Measurements from ENCODE around the gene ARMC5.
A peak's percentile ranks its signal among the peaks of the same experiment; 100 is the strongest.
"Not testable (repeated sequence)": the region's sequence is repeated elsewhere in the genome, so short reads cannot be mapped to it uniquely, and the experiment has no call there.

Gene ARMC5

GRCh38 chr16:31458844-31459686 is at the start of gene ARMC5:
TSS of gene ARMC5 (plus strand) at chr16:31459501. CDS start at chr16:31459525, 24 bp downstream.
- H3K27me3 ChIP-seq (ENCODE audit: control insufficient read depth, insufficient read depth, low read length), result no peaks in the 10 kb centered on the region
- peaks cover 10% of the 10 kb centered on the region for H3K36me3 ChIP-seq (ENCODE audit: control insufficient read depth, insufficient read depth, low read length)
- H3K9ac ChIP-seq (ENCODE audit: low read length), result peak within 1 kb of the TSS; percentile 95
- H3K27ac ChIP-seq (ENCODE audit: low read depth, low read length), result peak within 1 kb of the TSS; percentile 99
- peak within 1 kb of the TSS; percentile 80 for H3K4me3 ChIP-seq (ENCODE audit: low read depth, low read length)
- peaks cover 22% of the 10 kb centered on the region; the same call in 1 of the 2 replicates for H3K4me1 ChIP-seq (ENCODE audit: control insufficient read depth, insufficient read depth, low read length)
- no peaks in the 10 kb centered on the region for H3K9me3 ChIP-seq (ENCODE audit: control insufficient read depth, insufficient read depth, low read depth, low read length)

- Histone ChIP-seq H3K27me3 (ENCODE audit: control insufficient read depth, insufficient read depth, low read length) (peaks cover 3% of the 10 kb centered on the region; the same call in 1 of the 2 replicates), H3K9ac (ENCODE audit: low read length) (no peak overlapping the region), H3K27ac (ENCODE audit: low read depth, low read length) (no peak overlapping the region)
Observed at GRCh38 chr16:31410082-31410481, 49.2 kb upstream of the ARMC5 start.

GRCh38 chr16:31411024-31411844 is 48.1 kb upstream of the ARMC5 start:
- no peaks in the 10 kb centered on the region for H3K36me3 ChIP-seq (ENCODE audit: control insufficient read depth, insufficient read depth, low read length)
- no peak overlapping the region for H3K9ac ChIP-seq (ENCODE audit: low read length)
- no peak overlapping the region for H3K27ac ChIP-seq (ENCODE audit: low read depth, low read length)
- no peaks in the 10 kb centered on the region for H3K4me1 ChIP-seq (ENCODE audit: control insufficient read depth, insufficient read depth, low read length)
- H3K27me3 ChIP-seq (ENCODE audit: control insufficient read depth, insufficient read depth, low read length), result peaks cover 13% of the 10 kb centered on the region; the same call in 1 of the 2 replicates
- no peak overlapping the region for H3K4me3 ChIP-seq (ENCODE audit: low read depth, low read length)
- H3K9me3 ChIP-seq (ENCODE audit: control insufficient read depth, insufficient read depth, low read depth, low read length), result no peaks in the 10 kb centered on the region

More at GRCh38 chr16:31410082-31410481, 49.2 kb upstream of the ARMC5 start:
- Histone ChIP-seq H3K36me3 (ENCODE audit: control insufficient read depth, insufficient read depth, low read length) (no peaks in the 10 kb centered on the region), H3K4me1 (ENCODE audit: control insufficient read depth, insufficient read depth, low read length) (no peaks in the 10 kb centered on the region), H3K9me3 (ENCODE audit: control insufficient read depth, insufficient read depth, low read depth, low read length) (no peaks in the 10 kb centered on the region), H3K4me3 (ENCODE audit: low read depth, low read length) (no peak overlapping the region)

GRCh38 chr16:31412750-31413149 is 46.6 kb upstream of the ARMC5 start:
- no peak overlapping the region for H3K4me3 ChIP-seq (ENCODE audit: low read depth, low read length)
- H3K36me3 ChIP-seq (ENCODE audit: control insufficient read depth, insufficient read depth, low read length), result no peaks in the 10 kb centered on the region
- no peak overlapping the region for H3K9ac ChIP-seq (ENCODE audit: low read length)
- no peaks in the 10 kb centered on the region for H3K4me1 ChIP-seq (ENCODE audit: control insufficient read depth, insufficient read depth, low read length)
- no peaks in the 10 kb centered on the region for H3K9me3 ChIP-seq (ENCODE audit: control insufficient read depth, insufficient read depth, low read depth, low read length)
- peaks cover 10% of the 10 kb centered on the region; the same call in 1 of the 2 replicates for H3K27me3 ChIP-seq (ENCODE audit: control insufficient read depth, insufficient read depth, low read length)
- H3K27ac ChIP-seq (ENCODE audit: low read depth, low read length), result no peak overlapping the region

GRCh38 chr16:31413381-31413780 is 45.9 kb upstream of the ARMC5 start:
- no peak overlapping the region for H3K27ac ChIP-seq (ENCODE audit: low read depth, low read length)
- H3K9me3 ChIP-seq (ENCODE audit: control insufficient read depth, insufficient read depth, low read depth, low read length), result no peaks in the 10 kb centered on the region
- H3K4me3 ChIP-seq (ENCODE audit: low read depth, low read length), result no peak overlapping the region
- H3K4me1 ChIP-seq (ENCODE audit: control insufficient read depth, insufficient read depth, low read length), result no peaks in the 10 kb centered on the region
- peaks cover 10% of the 10 kb centered on the region; the same call in 1 of the 2 replicates for H3K27me3 ChIP-seq (ENCODE audit: control insufficient read depth, insufficient read depth, low read length)
- H3K36me3 ChIP-seq (ENCODE audit: control insufficient read depth, insufficient read depth, low read length), result no peaks in the 10 kb centered on the region
- H3K9ac ChIP-seq (ENCODE audit: low read length), result no peak overlapping the region

- H3K4me3 ChIP-seq (ENCODE audit: low read depth, low read length), result no peak overlapping the region
- H3K27ac ChIP-seq (ENCODE audit: low read depth, low read length), result no peak overlapping the region
- H3K36me3 ChIP-seq (ENCODE audit: control insufficient read depth, insufficient read depth, low read length), result no peaks in the 10 kb centered on the region
- H3K9me3 ChIP-seq (ENCODE audit: control insufficient read depth, insufficient read depth, low read depth, low read length), result no peaks in the 10 kb centered on the region
- H3K9ac ChIP-seq (ENCODE audit: low read length), result peak overlapping the region; percentile 11
- peaks cover 10% of the 10 kb centered on the region; the same call in 1 of the 2 replicates for H3K27me3 ChIP-seq (ENCODE audit: control insufficient read depth, insufficient read depth, low read length)
- H3K4me1 ChIP-seq (ENCODE audit: control insufficient read depth, insufficient read depth, low read length), result no peaks in the 10 kb centered on the region
Observed at GRCh38 chr16:31413943-31414342, 45.4 kb upstream of the ARMC5 start.

GRCh38 chr16:31414706-31415105 is 44.6 kb upstream of the ARMC5 start:
- no peaks in the 10 kb centered on the region for H3K4me1 ChIP-seq (ENCODE audit: control insufficient read depth, insufficient read depth, low read length)
- H3K9ac ChIP-seq (ENCODE audit: low read length), result no peak overlapping the region
- peaks cover 10% of the 10 kb centered on the region; the same call in 1 of the 2 replicates for H3K27me3 ChIP-seq (ENCODE audit: control insufficient read depth, insufficient read depth, low read length)
- H3K9me3 ChIP-seq (ENCODE audit: control insufficient read depth, insufficient read depth, low read depth, low read length), result no peaks in the 10 kb centered on the region
- no peak overlapping the region for H3K4me3 ChIP-seq (ENCODE audit: low read depth, low read length)
- H3K27ac ChIP-seq (ENCODE audit: low read depth, low read length), result no peak overlapping the region
- no peaks in the 10 kb centered on the region for H3K36me3 ChIP-seq (ENCODE audit: control insufficient read depth, insufficient read depth, low read length)

- H3K36me3 ChIP-seq (ENCODE audit: control insufficient read depth, insufficient read depth, low read length), result no peaks in the 10 kb centered on the region
- H3K4me3 ChIP-seq (ENCODE audit: low read depth, low read length), result no peak overlapping the region
- H3K9me3 ChIP-seq (ENCODE audit: control insufficient read depth, insufficient read depth, low read depth, low read length), result no peaks in the 10 kb centered on the region
- peaks cover 12% of the 10 kb centered on the region for H3K27me3 ChIP-seq (ENCODE audit: control insufficient read depth, insufficient read depth, low read length)
- no peak overlapping the region for H3K9ac ChIP-seq (ENCODE audit: low read length)
- H3K4me1 ChIP-seq (ENCODE audit: control insufficient read depth, insufficient read depth, low read length), result no peaks in the 10 kb centered on the region
- H3K27ac ChIP-seq (ENCODE audit: low read depth, low read length), result no peak overlapping the region
Observed at GRCh38 chr16:31416371-31416770, 42.9 kb upstream of the ARMC5 start.

GRCh38 chr16:31417036-31417435 is 42.3 kb upstream of the ARMC5 start:
- not testable (repeated sequence) for H3K4me3 ChIP-seq (ENCODE audit: low read depth, low read length); H3K36me3 ChIP-seq (ENCODE audit: control insufficient read depth, insufficient read depth, low read length); H3K9me3 ChIP-seq (ENCODE audit: control insufficient read depth, insufficient read depth, low read depth, low read length); H3K4me1 ChIP-seq (ENCODE audit: control insufficient read depth, insufficient read depth, low read length); H3K27ac ChIP-seq (ENCODE audit: low read depth, low read length); H3K9ac ChIP-seq (ENCODE audit: low read length)
- H3K27me3 ChIP-seq (ENCODE audit: control insufficient read depth, insufficient read depth, low read length), result peaks cover 12% of the 10 kb centered on the region

GRCh38 chr16:31417916-31418315 is 41.4 kb upstream of the ARMC5 start:
- H3K27ac ChIP-seq (ENCODE audit: low read depth, low read length), result no peak overlapping the region
- H3K4me1 ChIP-seq (ENCODE audit: control insufficient read depth, insufficient read depth, low read length), result no peaks in the 10 kb centered on the region
- H3K9me3 ChIP-seq (ENCODE audit: control insufficient read depth, insufficient read depth, low read depth, low read length), result no peaks in the 10 kb centered on the region
- H3K27me3 ChIP-seq (ENCODE audit: control insufficient read depth, insufficient read depth, low read length), result peaks cover 17% of the 10 kb centered on the region
- H3K9ac ChIP-seq (ENCODE audit: low read length), result no peak overlapping the region
- H3K36me3 ChIP-seq (ENCODE audit: control insufficient read depth, insufficient read depth, low read length), result no peaks in the 10 kb centered on the region
- no peak overlapping the region for H3K4me3 ChIP-seq (ENCODE audit: low read depth, low read length)

- no peaks in the 10 kb centered on the region for H3K36me3 ChIP-seq (ENCODE audit: control insufficient read depth, insufficient read depth, low read length)
- H3K4me3 ChIP-seq (ENCODE audit: low read depth, low read length), result no peak overlapping the region
- no peak overlapping the region for H3K9ac ChIP-seq (ENCODE audit: low read length)
- no peaks in the 10 kb centered on the region for H3K9me3 ChIP-seq (ENCODE audit: control insufficient read depth, insufficient read depth, low read depth, low read length)
- H3K4me1 ChIP-seq (ENCODE audit: control insufficient read depth, insufficient read depth, low read length), result no peaks in the 10 kb centered on the region
- no peak overlapping the region for H3K27ac ChIP-seq (ENCODE audit: low read depth, low read length)
- peaks cover 21% of the 10 kb centered on the region for H3K27me3 ChIP-seq (ENCODE audit: control insufficient read depth, insufficient read depth, low read length)
Observed at GRCh38 chr16:31420037-31420436, 39.3 kb upstream of the ARMC5 start.
